Uterus (tissue), 2 donors: ENCODE data around the gene LRBA.

Source experiments
- CTCF ChIP-seq, 4 experiments: fragments of 200-600 bp in 2 of 4; fragments of 450-650 bp in 2 of 4; sonication (generic) in 2 of 4; IDR thresholded peaks; one replicate each; pipeline ENCODE4 v1.5.1; 2016 to 2019; ENCODE audit warnings: antibody characterized with exemption in 4 of 4, mild to moderate bottlenecking in 2 of 4, moderate library complexity in 1 of 4
- POLR2A ChIP-seq, 2 donors: fragments of 450-650 bp; IDR thresholded peaks; one replicate each; pipeline ENCODE4 v1.6.1; 2016; ENCODE audit warnings: antibody characterized with exemption in 2 of 2, mild to moderate bottlenecking in 1 of 2, moderate library complexity in 1 of 2

- TF ChIP-seq CTCF (IDR thresholded peaks at IDR 0.05) (no peak), POLR2A (IDR thresholded peaks at IDR 0.05) (no peak)
These were observed 648.5 kb downstream of the LRBA start for GRCh38 chr4:150366487-150366999.
